Measurements from ENCODE around the gene FMN1.

Gene FMN1

DNA sequence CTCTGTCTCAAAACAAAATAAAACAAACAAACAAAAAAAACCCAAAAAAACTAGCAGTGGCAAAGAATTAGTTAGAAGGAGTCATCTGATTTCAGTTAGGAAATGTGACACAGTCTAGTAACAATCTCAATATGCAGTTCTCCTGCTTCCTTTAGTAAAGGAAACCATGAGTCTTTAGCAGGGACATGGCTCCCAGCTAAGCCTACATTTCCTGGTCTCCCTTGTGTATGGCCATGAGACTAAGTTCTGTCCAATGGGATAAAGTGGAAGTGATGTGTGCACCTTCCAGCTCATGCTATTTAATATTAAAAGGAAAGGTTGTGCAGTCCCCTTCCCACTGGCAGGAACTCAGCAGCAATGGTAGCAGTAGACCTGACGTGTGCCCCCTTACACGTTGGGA is 402.1 kb downstream of the FMN1 start:
- no peak overlapping the region for H3K4me2 ChIP-seq (ENCODE audit: low read length)
- no peak overlapping the region for H3K27ac ChIP-seq
- H3K79me2 ChIP-seq, result no peaks in the 10 kb centered on the region

DNA sequence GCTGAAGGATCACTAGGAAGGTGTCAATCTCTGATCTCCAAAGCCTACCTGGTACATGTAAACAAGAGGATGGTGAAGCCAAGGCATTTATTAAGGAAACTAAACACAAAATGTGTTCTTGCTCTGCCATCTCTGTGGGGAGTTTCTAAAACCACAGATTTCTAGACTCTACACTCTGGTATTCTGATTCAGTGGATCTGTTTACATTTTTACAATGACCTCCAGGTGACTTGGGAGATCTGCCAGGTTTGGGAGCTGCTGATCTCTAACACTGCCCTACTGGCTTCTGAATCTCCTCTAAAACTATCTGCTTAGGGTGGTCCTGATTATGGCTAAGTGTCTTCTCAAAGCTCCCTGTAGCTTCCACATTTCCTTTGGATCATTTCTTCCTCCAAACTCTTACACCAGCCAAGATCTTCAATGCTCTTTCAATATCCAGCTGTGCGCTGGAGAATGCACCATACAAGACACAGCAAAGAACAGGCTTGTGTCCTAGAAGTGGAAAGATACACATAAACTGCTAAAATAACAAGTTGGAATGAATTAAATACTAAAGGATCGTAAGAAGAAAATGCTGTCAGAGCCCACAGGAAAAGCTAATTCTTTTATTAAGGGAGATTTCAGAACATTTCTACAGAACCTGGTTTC is 404.0 kb downstream of the FMN1 start:
- no peak overlapping the region for H3K4me2 ChIP-seq (ENCODE audit: low read length)
- H3K27me3 ChIP-seq (ENCODE audit: control insufficient read depth, insufficient read depth, low read length), result no peaks in the 10 kb centered on the region
- TF ChIP-seq, protein P1, sequence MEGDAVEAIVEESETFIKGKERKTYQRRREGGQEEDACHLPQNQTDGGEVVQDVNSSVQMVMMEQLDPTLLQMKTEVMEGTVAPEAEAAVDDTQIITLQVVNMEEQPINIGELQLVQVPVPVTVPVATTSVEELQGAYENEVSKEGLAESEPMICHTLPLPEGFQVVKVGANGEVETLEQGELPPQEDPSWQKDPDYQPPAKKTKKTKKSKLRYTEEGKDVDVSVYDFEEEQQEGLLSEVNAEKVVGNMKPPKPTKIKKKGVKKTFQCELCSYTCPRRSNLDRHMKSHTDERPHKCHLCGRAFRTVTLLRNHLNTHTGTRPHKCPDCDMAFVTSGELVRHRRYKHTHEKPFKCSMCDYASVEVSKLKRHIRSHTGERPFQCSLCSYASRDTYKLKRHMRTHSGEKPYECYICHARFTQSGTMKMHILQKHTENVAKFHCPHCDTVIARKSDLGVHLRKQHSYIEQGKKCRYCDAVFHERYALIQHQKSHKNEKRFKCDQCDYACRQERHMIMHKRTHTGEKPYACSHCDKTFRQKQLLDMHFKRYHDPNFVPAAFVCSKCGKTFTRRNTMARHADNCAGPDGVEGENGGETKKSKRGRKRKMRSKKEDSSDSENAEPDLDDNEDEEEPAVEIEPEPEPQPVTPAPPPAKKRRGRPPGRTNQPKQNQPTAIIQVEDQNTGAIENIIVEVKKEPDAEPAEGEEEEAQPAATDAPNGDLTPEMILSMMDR (IDR thresholded peaks at IDR 0.05), result no peak
- no peaks in the 10 kb centered on the region for H3K4me1 ChIP-seq
- H3K9me3 ChIP-seq (ENCODE audit: control insufficient read depth, low read length), result no peaks in the 10 kb centered on the region
- H2AFZ ChIP-seq, result no peak overlapping the region
- no peaks in the 10 kb centered on the region for H3K36me3 ChIP-seq (ENCODE audit: control insufficient read depth, insufficient read depth, low read length)
- no peak overlapping the region for H3K4me3 ChIP-seq (ENCODE audit: low read depth, low read length)
- no peak overlapping the region for H3K27ac ChIP-seq
- no peaks in the 10 kb centered on the region for H3K79me2 ChIP-seq
- no peak overlapping the region for H3K9ac ChIP-seq

More for the DNA sequence above, 402.1 kb downstream of the FMN1 start:
- Histone ChIP-seq H2AFZ (no peak overlapping the region), H3K27me3 (ENCODE audit: control insufficient read depth, insufficient read depth, low read length) (no peaks in the 10 kb centered on the region), H3K4me1 (no peaks in the 10 kb centered on the region), H3K9ac (no peak overlapping the region), H3K4me3 (ENCODE audit: low read depth, low read length) (no peak overlapping the region), H3K9me3 (ENCODE audit: control insufficient read depth, low read length) (no peaks in the 10 kb centered on the region), H3K36me3 (ENCODE audit: control insufficient read depth, insufficient read depth, low read length) (no peaks in the 10 kb centered on the region)
- TF ChIP-seq, protein P1 (IDR thresholded peaks at IDR 0.05), result no peak

DNA sequence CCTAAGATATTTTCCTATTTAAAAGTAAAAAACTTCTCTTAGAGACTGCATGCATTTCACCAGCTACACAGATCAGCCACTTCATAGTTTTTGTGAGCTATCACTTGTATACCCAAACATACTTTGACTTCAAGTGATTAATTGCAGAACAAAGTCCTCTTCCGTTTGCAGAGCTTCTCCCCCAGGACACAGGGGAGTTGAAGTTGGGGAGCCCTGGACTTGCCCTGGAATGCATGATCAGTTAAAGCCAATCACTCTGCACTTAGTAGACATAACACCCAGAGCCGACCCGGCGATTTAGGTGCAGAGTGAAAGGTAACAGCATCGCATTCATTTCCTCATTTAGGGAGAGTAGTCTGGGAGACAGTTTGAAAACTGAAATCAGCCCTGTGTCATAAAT is 406.6 kb downstream of the FMN1 start:
- no peak overlapping the region for H3K27ac ChIP-seq
- no peaks in the 10 kb centered on the region for H3K79me2 ChIP-seq
- H2AFZ ChIP-seq, result no peak overlapping the region
- H3K4me1 ChIP-seq, result no peaks in the 10 kb centered on the region
- TF ChIP-seq, protein P1 (IDR thresholded peaks at IDR 0.05), result no peak
- no peaks in the 10 kb centered on the region for H3K36me3 ChIP-seq (ENCODE audit: control insufficient read depth, insufficient read depth, low read length)
- no peak overlapping the region for H3K4me3 ChIP-seq (ENCODE audit: low read depth, low read length)
- H3K4me2 ChIP-seq (ENCODE audit: low read length), result no peak overlapping the region
- H3K27me3 ChIP-seq (ENCODE audit: control insufficient read depth, insufficient read depth, low read length), result no peaks in the 10 kb centered on the region
- H3K9me3 ChIP-seq (ENCODE audit: control insufficient read depth, low read length), result no peaks in the 10 kb centered on the region
- H3K9ac ChIP-seq, result no peak overlapping the region

DNA sequence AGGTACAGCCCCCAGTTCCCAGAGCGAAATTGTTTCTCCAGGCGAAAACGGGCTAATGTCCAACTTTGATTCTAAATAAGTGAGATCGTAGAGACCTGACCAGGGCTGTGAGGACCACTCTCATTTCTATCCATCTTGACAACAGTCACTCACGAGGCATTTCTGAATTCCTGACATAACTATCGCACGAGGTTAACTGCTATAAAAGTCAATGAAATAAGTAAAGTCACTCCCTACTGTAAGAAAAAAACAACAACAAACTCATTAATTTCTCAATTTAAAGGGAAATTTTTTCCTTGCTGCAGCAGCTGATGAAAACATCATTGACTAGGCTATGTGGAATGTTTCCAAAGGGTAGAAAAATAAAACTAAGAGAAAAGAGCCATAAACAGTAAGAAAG is 407.6 kb downstream of the FMN1 start:
- Histone ChIP-seq H3K27me3 (ENCODE audit: control insufficient read depth, insufficient read depth, low read length) (no peaks in the 10 kb centered on the region), H3K9ac (no peak overlapping the region), H3K4me1 (no peaks in the 10 kb centered on the region), H2AFZ (no peak overlapping the region), H3K9me3 (ENCODE audit: control insufficient read depth, low read length) (no peaks in the 10 kb centered on the region), H3K79me2 (no peaks in the 10 kb centered on the region), H3K4me2 (ENCODE audit: low read length) (no peak overlapping the region), H3K27ac (no peak overlapping the region), H3K4me3 (ENCODE audit: low read depth, low read length) (no peak overlapping the region), H3K36me3 (ENCODE audit: control insufficient read depth, insufficient read depth, low read length) (no peaks in the 10 kb centered on the region)
- TF ChIP-seq, protein P1 (IDR thresholded peaks at IDR 0.05), result no peak

DNA sequence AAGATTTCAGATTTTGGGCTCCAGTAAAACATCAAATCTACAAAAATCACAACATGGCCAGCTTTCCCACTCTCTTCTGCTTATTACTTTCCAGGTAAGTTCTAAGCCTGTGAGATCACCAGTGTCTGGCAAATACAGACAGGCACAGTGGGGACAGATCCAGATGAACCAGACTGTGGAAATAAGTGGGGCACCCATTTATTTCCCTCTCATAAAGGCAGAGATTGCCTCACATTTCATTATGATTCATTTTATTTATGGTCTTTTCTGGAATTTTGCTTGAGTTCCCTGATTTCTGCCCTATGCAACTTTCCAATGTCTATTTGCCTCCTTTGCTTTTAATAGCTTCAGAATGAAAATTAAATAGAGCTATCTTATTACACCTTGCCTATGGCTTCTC is 409.9 kb downstream of the FMN1 start:
- no peaks in the 10 kb centered on the region for H3K79me2 ChIP-seq
- no peak overlapping the region for H3K9ac ChIP-seq
- no peak overlapping the region for H3K4me2 ChIP-seq (ENCODE audit: low read length)
- H3K27ac ChIP-seq, result no peak overlapping the region
- H3K4me1 ChIP-seq, result no peaks in the 10 kb centered on the region
- H3K9me3 ChIP-seq (ENCODE audit: control insufficient read depth, low read length), result no peaks in the 10 kb centered on the region
- no peak overlapping the region for H2AFZ ChIP-seq
- TF ChIP-seq, protein P1 (IDR thresholded peaks at IDR 0.05), result no peak
- no peak overlapping the region for H3K4me3 ChIP-seq (ENCODE audit: low read depth, low read length)
- no peaks in the 10 kb centered on the region for H3K36me3 ChIP-seq (ENCODE audit: control insufficient read depth, insufficient read depth, low read length)
- H3K27me3 ChIP-seq (ENCODE audit: control insufficient read depth, insufficient read depth, low read length), result no peaks in the 10 kb centered on the region

All from parathyroid adenoma (tissue), 2 donors.